MM.1S (cell line): ENCODE data around the gene DNAJC17.

ENCODE experiments used
- EZH2 ChIP-seq: fragments of 300-600 bp; sonication (generic); optimal IDR thresholded peaks from 2 replicates; pipeline ENCODE3; 2017; ENCODE audit warnings: low read depth, mild to moderate bottlenecking, antibody characterized with exemption, low read length, mixed read lengths
- EZH2phosphoT487 ChIP-seq: fragments of 300-600 bp; sonication (generic); IDR thresholded peaks from 2 replicates; pipeline ENCODE4 v1.6.1; 2018; ENCODE audit warnings: antibody characterized with exemption, low read length
- TF ChIP-seq, protein P1 (sequence below): fragments of 300-600 bp; sonication (generic); IDR thresholded peaks from 2 replicates; pipeline ENCODE4 v1.5.1; 2016; ENCODE audit warnings: antibody characterized with exemption, low read length, mixed read lengths

DNA sequence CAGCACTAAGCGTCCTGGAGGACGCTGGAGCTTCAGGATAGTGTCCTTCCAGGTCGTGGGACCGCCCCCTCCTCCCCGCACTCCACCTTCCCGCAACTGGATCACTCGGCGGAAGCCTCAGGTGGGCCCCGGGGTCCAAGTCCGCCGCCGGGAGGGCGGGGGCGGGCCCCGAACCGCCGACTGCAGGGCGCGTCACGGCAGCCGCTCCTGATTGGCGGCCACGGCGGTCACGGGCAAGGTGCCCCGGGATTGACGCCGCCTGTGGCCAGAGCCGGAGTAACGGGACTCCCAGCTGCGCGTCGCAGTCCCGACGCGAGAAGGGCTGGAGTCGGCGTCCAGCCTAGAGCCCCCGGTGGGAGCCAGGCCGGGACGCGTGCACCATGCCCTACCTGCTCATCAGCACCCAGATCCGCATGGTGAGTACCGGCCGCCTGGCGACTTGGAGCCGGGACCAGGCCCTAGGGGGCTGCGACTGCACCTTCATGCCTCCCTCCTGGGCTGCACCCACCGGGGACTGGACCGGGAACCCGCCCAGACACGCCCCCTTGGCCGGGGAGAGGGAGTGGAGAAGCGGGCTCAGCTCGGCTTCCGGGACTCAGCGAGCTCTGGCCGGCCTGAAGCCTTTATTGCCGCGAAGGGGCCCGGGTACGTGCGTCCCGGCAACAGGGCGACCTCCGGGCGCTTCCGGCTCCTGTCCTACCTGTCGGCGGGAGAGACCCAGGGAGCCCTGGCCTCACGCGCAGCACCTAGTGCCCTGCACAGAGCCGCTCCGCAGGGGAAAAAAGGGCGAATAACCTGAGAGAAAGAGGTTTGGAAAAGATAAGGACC is 43.3 kb downstream of the DNAJC17 start, which contains the start of gene GCHFR:
- TF ChIP-seq, protein P1, sequence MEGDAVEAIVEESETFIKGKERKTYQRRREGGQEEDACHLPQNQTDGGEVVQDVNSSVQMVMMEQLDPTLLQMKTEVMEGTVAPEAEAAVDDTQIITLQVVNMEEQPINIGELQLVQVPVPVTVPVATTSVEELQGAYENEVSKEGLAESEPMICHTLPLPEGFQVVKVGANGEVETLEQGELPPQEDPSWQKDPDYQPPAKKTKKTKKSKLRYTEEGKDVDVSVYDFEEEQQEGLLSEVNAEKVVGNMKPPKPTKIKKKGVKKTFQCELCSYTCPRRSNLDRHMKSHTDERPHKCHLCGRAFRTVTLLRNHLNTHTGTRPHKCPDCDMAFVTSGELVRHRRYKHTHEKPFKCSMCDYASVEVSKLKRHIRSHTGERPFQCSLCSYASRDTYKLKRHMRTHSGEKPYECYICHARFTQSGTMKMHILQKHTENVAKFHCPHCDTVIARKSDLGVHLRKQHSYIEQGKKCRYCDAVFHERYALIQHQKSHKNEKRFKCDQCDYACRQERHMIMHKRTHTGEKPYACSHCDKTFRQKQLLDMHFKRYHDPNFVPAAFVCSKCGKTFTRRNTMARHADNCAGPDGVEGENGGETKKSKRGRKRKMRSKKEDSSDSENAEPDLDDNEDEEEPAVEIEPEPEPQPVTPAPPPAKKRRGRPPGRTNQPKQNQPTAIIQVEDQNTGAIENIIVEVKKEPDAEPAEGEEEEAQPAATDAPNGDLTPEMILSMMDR = peak; percentile 27
- TF ChIP-seq EZH2phosphoT487 (no peak), EZH2 (no peak)
